K562 (cell line): ENCODE data around the gene RFPL1. TPM values are rescaled to one million over a fixed set of nuclear protein-coding genes. Genes with fewer than 3 reads are reported as not detected.

Experiments
- ATAC-seq: fragments of 200-7000 bp; cut with Tn5 transposase; 3 replicates; pipeline ENCODE4 v1.9.1; 2020; ENCODE audit warnings: moderate library complexity
- BruUV-seq: library from RNA; stranded (reverse); fragments of 400-500 nt; replicated peaks from 2 replicates; lab custom pipeline; 2021; lab: Mats Ljungman, UMichigan
- CTCF ChIA-PET: fragments of 300-600 bp; formaldehyde crosslinking; extraction: SDS; loops from one replicate; lab custom pipeline; 2021; ENCODE audit warnings: low intra/inter-chr PET ratio; lab: Yijun Ruan, JAX
- POLR2A ChIA-PET: fragments of 300-600, 350-650 bp; sonication (Branson Sonifier 250); formaldehyde crosslinking; extraction: SDS; loops from one replicate; lab custom pipeline; 2021; ENCODE audit warnings: antibody characterized with exemption, inconsistent platforms; lab: Yijun Ruan, JAX
- DNase-seq, 4 experiments: peaks; one replicate each; pipeline versions ENCODE4 v3.0.0 to v3.0.0-alpha.2; 2011 to 2018; ENCODE audit warnings: low spot score in 3 of 4, mixed read lengths in 3 of 4; ENCODE audit errors: extremely low read depth in 1 of 4
- FAIRE-seq: peaks from 2 replicates; lab custom pipeline; 2011; peaks lifted over from hg19 to GRCh38; lab: Jason Lieb, UNC
- H2AFZ ChIP-seq: 2 replicates; pipeline ENCODE4 v1.6.0; 2011; ENCODE audit warnings: low read depth, low read length, control low read depth, inconsistent platforms
- H3K27ac ChIP-seq: fragments of 200-600 bp; 3 replicates; pipeline ENCODE4 v1.8.0; 2011; ENCODE audit warnings: low read depth, mild to moderate bottlenecking, control low read depth, inconsistent platforms, low read length, moderate library complexity, mixed read lengths; ENCODE audit errors: extremely low read depth
- H3K27me3 ChIP-seq, 2 experiments: fragments of 300-600 bp in 1 of 2; 2 replicates in 1 of 2; 3 replicates in 1 of 2; pipeline versions ENCODE4 v1.6.0 to v1.8.0; 2011; ENCODE audit warnings: inconsistent platforms in 2 of 2, low read length in 2 of 2, mild to moderate bottlenecking in 1 of 2, mixed read lengths in 1 of 2, moderate library complexity in 1 of 2; ENCODE audit not compliant: control insufficient read depth in 2 of 2, insufficient read depth in 2 of 2
- H3K36me3 ChIP-seq: fragments of 300-600 bp; 3 replicates; pipeline ENCODE4 v1.8.0; 2011; ENCODE audit warnings: mild to moderate bottlenecking, low read length, inconsistent platforms; ENCODE audit not compliant: control insufficient read depth, insufficient read depth
- H3K4me1 ChIP-seq, 2 experiments: fragments of 200-600 bp in 1 of 2; replicated peaks in 1 of 2; 2 replicates in 1 of 2; 3 replicates in 1 of 2; pipeline versions ENCODE4 v1.5.1 to v1.8.0; 2011; ENCODE audit warnings: inconsistent platforms in 2 of 2, low read length in 2 of 2, mild to moderate bottlenecking in 1 of 2, mixed read lengths in 1 of 2, moderate library complexity in 1 of 2; ENCODE audit not compliant: control insufficient read depth in 2 of 2, insufficient read depth in 2 of 2
- H3K4me2 ChIP-seq: 2 replicates; pipeline ENCODE4 v1.6.1; 2011; ENCODE audit warnings: low read length, control low read depth, inconsistent platforms, mixed read lengths; ENCODE audit not compliant: insufficient read depth
- H3K4me3 ChIP-seq: fragments of 200-600 bp; sonication (generic), shearing (Covaris generic); 2 replicates; pipeline ENCODE4 v1.5.1; 2016; ENCODE audit warnings: control low read depth, inconsistent platforms
- H3K79me2 ChIP-seq: fragments of 200-600 bp; 3 replicates; pipeline ENCODE4 v1.8.0; 2011; ENCODE audit warnings: low read length, inconsistent platforms; ENCODE audit not compliant: control insufficient read depth, insufficient read depth
- H3K9ac ChIP-seq, 2 experiments: 2 replicates each; pipeline versions ENCODE4 v1.6.0 to v1.6.1; 2011; ENCODE audit warnings: low read depth in 2 of 2, low read length in 2 of 2, control low read depth in 1 of 2, inconsistent platforms in 1 of 2, mild to moderate bottlenecking in 1 of 2, mixed read lengths in 1 of 2; ENCODE audit not compliant: insufficient read depth in 1 of 2
- H3K9me1 ChIP-seq: one replicate; pipeline ENCODE4 v1.6.0; 2011; ENCODE audit warnings: inconsistent platforms, mild to moderate bottlenecking, low read length, moderate library complexity; ENCODE audit not compliant: control insufficient read depth, insufficient read depth
- H3K9me3 ChIP-seq: replicated peaks from 2 replicates; pipeline ENCODE4 v1.5.1; 2011; ENCODE audit warnings: low read depth, low read length, inconsistent platforms; ENCODE audit not compliant: control insufficient read depth, insufficient read depth
- H4K20me1 ChIP-seq: replicated peaks from 2 replicates; pipeline ENCODE4 v1.6.1; 2011; ENCODE audit warnings: low read length, inconsistent platforms, mixed read lengths; ENCODE audit not compliant: control insufficient read depth, insufficient read depth
- CTBP1 ChIP-seq: fragments of 450-650 bp; IDR thresholded peaks from 2 replicates; pipeline ENCODE4 v1.6.1; 2016; ENCODE audit warnings: borderline replicate concordance
- CUX1 ChIP-seq: fragments of 200-800 bp; sonication (Bioruptor generic); IDR thresholded peaks from 2 replicates; pipeline ENCODE4 v1.6.1; 2016; ENCODE audit warnings: missing genetic modification characterization, missing compliant biosample characterization
- HDAC6 ChIP-seq: IDR thresholded peaks from 2 replicates; pipeline ENCODE4 v1.6.1; 2012; ENCODE audit warnings: low read depth, mild to moderate bottlenecking, control low read depth, inconsistent platforms, low read length, moderate library complexity
- MAFK ChIP-seq: IDR thresholded peaks from 2 replicates; pipeline ENCODE4 v1.6.1; 2011; ENCODE audit warnings: low read length, improper control_type of control experiment
- MYBL2 ChIP-seq, 2 experiments: fragments of 450-650 bp in 1 of 2; sonication (generic) in 1 of 2; formaldehyde crosslinking in 1 of 2; IDR thresholded peaks; 2 replicates each; pipeline versions ENCODE4 v1.6.1 to v1.8.1; 2017 to 2022; ENCODE audit warnings: borderline replicate concordance in 1 of 2, inconsistent platforms in 1 of 2, low read depth in 1 of 2, mild to moderate bottlenecking in 1 of 2, missing genetic modification reagents in 1 of 2, moderate library complexity in 1 of 2
- NCOA2 ChIP-seq, 2 experiments: fragments of 450-650 bp; IDR thresholded peaks; 2 replicates each; pipeline ENCODE4 v1.6.1; 2018; ENCODE audit warnings: mild to moderate bottlenecking in 2 of 2, moderate library complexity in 1 of 2; ENCODE audit not compliant: partially characterized antibody in 2 of 2
- NCOR1 ChIP-seq: fragments of 450-650 bp; IDR thresholded peaks from 2 replicates; pipeline ENCODE4 v1.6.1; 2016; ENCODE audit warnings: mild to moderate bottlenecking, moderate library complexity
- NR0B1 ChIP-seq: fragments of 450-650 bp; IDR thresholded peaks from one replicate; pipeline ENCODE4 v1.6.1; 2018; ENCODE audit warnings: mild to moderate bottlenecking, moderate library complexity; ENCODE audit not compliant: partially characterized antibody
- NR3C1 ChIP-seq: sonication (generic); formaldehyde crosslinking; IDR thresholded peaks from 2 replicates; pipeline ENCODE4 v1.8.1; 2022; ENCODE audit warnings: missing genetic modification reagents
- PYGO2 ChIP-seq: fragments of 450-650 bp; IDR thresholded peaks from 2 replicates; pipeline ENCODE4 v1.6.1; 2016; ENCODE audit warnings: mild to moderate bottlenecking, missing genetic modification characterization, moderate library complexity, missing compliant biosample characterization
- RBM39 ChIP-seq: fragments of 200-400 bp; formaldehyde crosslinking; optimal IDR thresholded peaks from 2 replicates; pipeline ENCODE3; 2018; ENCODE audit warnings: low read depth, low read length
- SIN3A ChIP-seq, 2 experiments: fragments of 150-350 bp in 1 of 2; IDR thresholded peaks; 2 replicates each; pipeline ENCODE4 v1.6.1; 2011 to 2016; ENCODE audit warnings: borderline replicate concordance in 2 of 2, low read depth in 2 of 2, low read length in 2 of 2, mild to moderate bottlenecking in 2 of 2, moderate library complexity in 2 of 2; ENCODE audit not compliant: control insufficient read depth in 1 of 2
- TAF7 ChIP-seq: fragments of 450-650 bp; IDR thresholded peaks from 2 replicates; pipeline ENCODE4 v1.6.1; 2016; ENCODE audit warnings: missing genetic modification characterization, missing compliant biosample characterization
- ZKSCAN3 ChIP-seq: fragments of 250-450 bp; sonication (Bioruptor Pico); IDR thresholded peaks from 2 replicates; pipeline ENCODE4 v1.4.0; 2020
- ZNF134 ChIP-seq: fragments of 250-450 bp; sonication (Bioruptor Pico); conservative IDR thresholded peaks from 2 replicates; pipeline ENCODE4 v1.4.0; 2020
- ZNF263 ChIP-seq: sonication (generic); formaldehyde crosslinking; IDR thresholded peaks from 2 replicates; pipeline ENCODE4 v1.8.0; 2022; ENCODE audit warnings: mild to moderate bottlenecking, missing genetic modification reagents, borderline replicate concordance
- ZNF347 ChIP-seq: fragments of 450-650 bp; formaldehyde crosslinking; IDR thresholded peaks from 2 replicates; pipeline ENCODE4 v1.4.0; 2020; ENCODE audit warnings: low read depth, mild to moderate bottlenecking, moderate library complexity
- WGBS: fragments of 100-300 bp; shearing (Covaris generic); methylation state at CpG from one replicate; pipeline ENCODE4 v1.1.6; 2016; ENCODE audit warnings: low coverage, mixed read lengths; ENCODE audit not compliant: insufficient coverage; ENCODE audit errors: missing lambda C conversion rate; 5-methylcytosine and 5-hydroxymethylcytosine counted together
- in situ Hi-C: fragments of 300-500 bp; cut with MboI; formaldehyde crosslinking; loops from 4 replicates; pipeline ENCODE4 v1.15.0; 2018; ENCODE audit warnings: inconsistent platforms, mixed read lengths
- intact Hi-C: fragments of 100-400 bp; cut with micrococcal nuclease; formaldehyde crosslinking; loops from 2 replicates; pipeline ENCODE4 v1.14.2; 2022
- polyA plus RNA-seq, 8 experiments: library from polyadenylated mRNA; depleted of rRNA in 4 of 8; stranded (reverse) in 5 of 8; unstranded in 3 of 8; fragments of >200 nt; fragmentation: Nextera tagmentation in 2 of 8; fragmentation: Illumina TruSeq in 1 of 8; extraction: Ambion mirVana in 2 of 8; extraction: Trizol in 1 of 8; gene quantifications; 2 replicates each; pipeline versions ENCODE4 v1.2.1 to v1.2.3, GENCODE V29; 2011 to 2014; ENCODE audit warnings: inconsistent platforms in 1 of 8, missing spikeins in 1 of 8
- total RNA-seq, 7 experiments: library from RNA; depleted of rRNA in 6 of 7; stranded (reverse); fragments of >200 nt in 6 of 7; fragmentation: Illumina TruSeq in 2 of 7; extraction: Trizol in 2 of 7; gene quantifications; 2 replicates each; pipeline versions ENCODE4 v1.2.1 to v1.2.3, GENCODE V29; 2011 to 2021; ENCODE audit warnings: low replicate concordance in 1 of 7

Gene RFPL1
- total and polyA plus RNA-seq, 9 of the 15 experiments (the other 6 are each of a cell fraction or from before 2014, with no cell fraction given), result not detected

- POLR2A ChIA-PET, result no interaction called here
- ATAC-seq (no peak), DNase-seq (no peak), FAIRE-seq (no peak)
- Histone ChIP-seq H3K4me3 (no peak overlapping the region), H3K79me2 (no peaks in the 10 kb centered on the region), H3K4me2 (no peak overlapping the region), H3K9me3 (no peaks in the 10 kb centered on the region), H3K4me1 (no peaks in the 10 kb centered on the region), H3K27ac (no peak overlapping the region), H3K9me1 (no peaks in the 10 kb centered on the region), H3K27me3 (no peaks in the 10 kb centered on the region), H4K20me1 (no peaks in the 10 kb centered on the region), H3K9ac (no peak overlapping the region), H2AFZ (no peak overlapping the region), H3K36me3 (peaks cover 16% of the 10 kb centered on the region; the same call in 1 of the 3 replicates)
- WGBS, result 90% methylated on average over 6 of the region's 6 CpGs
- no TSS peak for BruUV-seq
- in situ Hi-C loops, result no loop called here
- intact Hi-C loops, result no loop called here
- CTCF ChIA-PET, result no interaction called here
- TF ChIP-seq MAFK, result no peak
- no peak for TF ChIP-seq MYBL2 (IDR thresholded peaks at IDR 0.05; ENCODE audit: low read depth)
- no peak for TF ChIP-seq MYBL2 (CRISPR knock-in tag; IDR thresholded peaks at IDR 0.05; ENCODE audit: borderline replicate concordance)
- no peak for TF ChIP-seq CUX1 (CRISPR knock-in tag)
- no peak for TF ChIP-seq ZNF134 (CRISPR knock-in tag)
- no peak for TF ChIP-seq NR0B1
- no peak for TF ChIP-seq ZNF347
- no peak for TF ChIP-seq ZKSCAN3 (CRISPR knock-in tag)
- TF ChIP-seq SIN3A (IDR thresholded peaks at IDR 0.05; ENCODE audit: borderline replicate concordance in 2 of 2, control insufficient read depth in 1 of 2, low read depth in 2 of 2, low read length in 2 of 2), result no peak
- TF ChIP-seq NCOA2 (IDR thresholded peaks at IDR 0.05; ENCODE audit: partially characterized antibody in 2 of 2), result no peak
- TF ChIP-seq CTBP1, result no peak
- no peak for TF ChIP-seq HDAC6
- no peak for TF ChIP-seq NCOR1
- TF ChIP-seq RBM39, result no peak
- no peak for TF ChIP-seq TAF7
- no peak for TF ChIP-seq ZNF263 (CRISPR knock-in tag)
- TF ChIP-seq PYGO2, result no peak
- no peak for TF ChIP-seq NR3C1 (CRISPR knock-in tag)
Observed at GRCh38 chr22:29491012-29491411, 52.6 kb downstream of the RFPL1 start.
